RWPE2 (cell line): ENCODE data around the gene SDCBP2.

ENCODE experiments used
- ATAC-seq: fragments of 200-7000 bp; cut with Tn5 transposase; 3 replicates; pipeline ENCODE4 v1.9.1; 2021; ENCODE audit warnings: low read depth
- DNase-seq: peaks from one replicate; pipeline ENCODE4 v3.0.0-alpha.2; 2020; ENCODE audit warnings: low spot score
- H3K27ac ChIP-seq: fragments of 450-650 bp; 2 replicates; pipeline ENCODE4 v1.5.1; 2017; ENCODE audit warnings: mild to moderate bottlenecking; ENCODE audit not compliant: poor library complexity, severe bottlenecking
- H3K27me3 ChIP-seq: fragments of 250-450 bp; sonication (Bioruptor Pico); 2 replicates; pipeline ENCODE4 v1.5.1; 2021; ENCODE audit warnings: mild to moderate bottlenecking, moderate library complexity; ENCODE audit not compliant: insufficient read depth, poor library complexity, severe bottlenecking
- H3K36me3 ChIP-seq: fragments of 250-450 bp; sonication (Bioruptor Pico); 2 replicates; pipeline ENCODE4 v1.5.1; 2020; ENCODE audit warnings: low read depth, mild to moderate bottlenecking, moderate library complexity
- H3K4me1 ChIP-seq: fragments of 250-450 bp; sonication (Bioruptor Pico); 2 replicates; pipeline ENCODE4 v1.5.1; 2021; ENCODE audit warnings: mild to moderate bottlenecking, moderate library complexity; ENCODE audit not compliant: insufficient read depth, poor library complexity, severe bottlenecking
- H3K4me3 ChIP-seq: fragments of 250-450 bp; sonication (Bioruptor Pico); 2 replicates; pipeline ENCODE4 v1.5.1; 2021; ENCODE audit warnings: mild to moderate bottlenecking, moderate library complexity; ENCODE audit not compliant: severe bottlenecking
- H3K9me3 ChIP-seq: fragments of 250-450 bp; sonication (Bioruptor Pico); 2 replicates; pipeline ENCODE4 v1.5.1; 2021; ENCODE audit warnings: mild to moderate bottlenecking, moderate library complexity; ENCODE audit not compliant: severe bottlenecking
- CTCF ChIP-seq: fragments of 450-650 bp; IDR thresholded peaks from one replicate; pipeline ENCODE4 v1.5.1; 2017; ENCODE audit warnings: mild to moderate bottlenecking, moderate library complexity; ENCODE audit not compliant: poor library complexity, severe bottlenecking

SDCBP2 gene

GRCh38 chr20:1305712-1306111 lies 23.2 kb downstream of the SDCBP2 start:
- Histone ChIP-seq H3K9me3 (no peaks in the 10 kb centered on the region), H3K4me3 (no peak overlapping the region), H3K4me1 (peaks cover 6% of the 10 kb centered on the region), H3K27ac (no peak overlapping the region), H3K27me3 (no peaks in the 10 kb centered on the region), H3K36me3 (no peaks in the 10 kb centered on the region)
- no peak for DNase-seq
- TF ChIP-seq CTCF: no peak
- ATAC-seq: no peak

GRCh38 chr20:1304710-1305515 lies 24.0 kb downstream of the SDCBP2 start:
- ATAC-seq: no peak
- H3K9me3 ChIP-seq: no peaks in the 10 kb centered on the region

GRCh38 chr20:1302685-1303541 lies 26.0 kb downstream of the SDCBP2 start:
- TF ChIP-seq CTCF: no peak
- no peak overlapping the region for H3K27ac ChIP-seq
- H3K9me3 ChIP-seq: no peaks in the 10 kb centered on the region
- no peaks in the 10 kb centered on the region for H3K27me3 ChIP-seq
- DNase-seq (no peak), ATAC-seq (no peak)
- no peak overlapping the region for H3K4me3 ChIP-seq
- no peaks in the 10 kb centered on the region for H3K36me3 ChIP-seq
- peaks cover 8% of the 10 kb centered on the region for H3K4me1 ChIP-seq

More at GRCh38 chr20:1304710-1305515, 24.0 kb downstream of the SDCBP2 start:
- H3K36me3 ChIP-seq: no peaks in the 10 kb centered on the region
- H3K27ac ChIP-seq: no peak overlapping the region
- H3K4me3 ChIP-seq: no peak overlapping the region
- H3K4me1 ChIP-seq: peaks cover 8% of the 10 kb centered on the region
- H3K27me3 ChIP-seq: no peaks in the 10 kb centered on the region
- no peak for DNase-seq
- no peak for TF ChIP-seq CTCF

- TF ChIP-seq CTCF: no peak
- peak overlapping the region; percentile 16 for H3K27ac ChIP-seq
- H3K4me3 ChIP-seq: no peak overlapping the region
- peak; percentile 57; the same call in 2 of the 3 replicates for ATAC-seq
- no peaks in the 10 kb centered on the region for H3K36me3 ChIP-seq
- no peak for DNase-seq
- H3K27me3 ChIP-seq: no peaks in the 10 kb centered on the region
- H3K9me3 ChIP-seq: no peaks in the 10 kb centered on the region
- H3K4me1 ChIP-seq: peaks cover 8% of the 10 kb centered on the region
These were observed 27.9 kb downstream of the SDCBP2 start for GRCh38 chr20:1301031-1301529.
